ENCODE measurements around the gene USF1. TPM values are rescaled to one million over a fixed set of nuclear protein-coding genes. Genes with fewer than 3 reads are reported as not detected.

Gene USF1
- total and polyA plus RNA-seq, 9 of the 15 experiments (the other 6 are each of a cell fraction or from before 2014, with no cell fraction given), result 7.4 to 60.2 (median 54.2) TPM

GRCh38 chr1:161013488-161014230, 32.1 kb downstream of the USF1 start (continued):
- 0 out of 2 replicates have a peak, but pooled peaks have one; percentile 30 for TF ChIP-seq AFF4 (CRISPR knock-in tag; IDR thresholded peaks at IDR 0.05)
- TF ChIP-seq HDAC3 (IDR thresholded peaks at IDR 0.05; ENCODE audit: borderline replicate concordance, partially characterized antibody), result peak; percentile 69
- peak; percentile 41; the same call in 1 of the 2 replicates for TF ChIP-seq GMEB1 (CRISPR knock-in tag; IDR thresholded peaks at IDR 0.05)
- TF ChIP-seq U2AF1 (optimal IDR thresholded peaks at IDR 0.05; ENCODE audit: low read depth, low read length), result no peak
- no peak for TF ChIP-seq SNRNP70 (optimal IDR thresholded peaks at IDR 0.05; ENCODE audit: low read depth, low read length)
- no peak for TF ChIP-seq HDGF (IDR thresholded peaks at IDR 0.05)
- TF ChIP-seq ZNF695 (CRISPR knock-in tag; IDR thresholded peaks at IDR 0.05), result no peak
- TF ChIP-seq MTA3 (IDR thresholded peaks at IDR 0.05; ENCODE audit: borderline replicate concordance), result peak; percentile 89
- no peak for TF ChIP-seq SP2 (IDR thresholded peaks at IDR 0.05; ENCODE audit: extremely low read depth, low read depth, low read length, poor library complexity, severe bottlenecking)
- TF ChIP-seq TEAD2 (tag; IDR thresholded peaks at IDR 0.05), result peak; percentile 67; the same call in 1 of the 2 replicates
- no peak for TF ChIP-seq NR2F6 (CRISPR knock-in tag; IDR thresholded peaks at IDR 0.05)
- no peak for TF ChIP-seq NFIX (CRISPR knock-in tag; IDR thresholded peaks at IDR 0.05; ENCODE audit: low read depth)
- no peak for TF ChIP-seq ZNF436 (CRISPR knock-in tag; IDR thresholded peaks at IDR 0.05)
- TF ChIP-seq ZNF76 (CRISPR knock-in tag; IDR thresholded peaks at IDR 0.05; ENCODE audit: borderline replicate concordance), result peak; percentile 77; the same call in 1 of the 2 replicates
- TF ChIP-seq ZNF280B (CRISPR knock-in tag; IDR thresholded peaks at IDR 0.05), result no peak
- TF ChIP-seq LEF1 (IDR thresholded peaks at IDR 0.05), result peak; percentile 90
- TF ChIP-seq ZNF785 (CRISPR knock-in tag; IDR thresholded peaks at IDR 0.05), result no peak
- TF ChIP-seq FIP1L1 (IDR thresholded peaks at IDR 0.05; ENCODE audit: low read depth, low read length, poor library complexity, severe bottlenecking), result no peak
- no peak for TF ChIP-seq ZNF277 (CRISPR knock-in tag; IDR thresholded peaks at IDR 0.05; ENCODE audit: borderline replicate concordance)
- peak; percentile 87 for TF ChIP-seq GABPB1 (CRISPR knock-in tag; IDR thresholded peaks at IDR 0.05)
